ENCODE data around the gene MOB1A.

Gene MOB1A

DNA sequence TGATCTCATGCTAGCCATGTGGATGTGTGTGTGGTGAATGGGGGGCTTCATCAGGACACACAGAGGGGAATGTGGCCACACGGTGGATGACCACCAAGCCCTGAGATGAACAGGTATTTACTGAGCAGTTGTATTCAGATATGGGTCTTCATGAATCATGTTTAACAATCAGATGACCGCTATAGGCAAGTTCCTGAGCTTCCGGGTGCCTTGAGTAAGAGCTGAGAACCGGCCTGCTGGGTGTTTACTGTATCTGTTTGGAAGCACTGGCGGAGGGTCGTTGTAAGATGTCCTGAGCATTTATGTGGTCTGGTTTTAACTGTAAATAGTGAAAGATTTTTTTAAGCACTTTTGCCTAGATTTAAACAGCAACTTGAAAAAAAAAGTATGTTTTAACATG, 74.9 kb downstream of the MOB1A start:
- DNase-seq (ENCODE audit: low spot score) = no peak
